WTC11 (cell line): ENCODE measurements around the gene AKIRIN1. TPM values are rescaled to one million over a fixed set of nuclear protein-coding genes. Genes with fewer than 3 reads are reported as not detected.

Experiments used
- ATAC-seq: fragments of 200-7000 bp; cut with Tn5 transposase; 2 replicates; pipeline ENCODE4 v1.10.0; 2021; ENCODE audit warnings: mild to moderate bottlenecking, moderate library complexity
- CTCF ChIA-PET: fragments of 300-600 bp; sonication (Branson Sonifier 250); formaldehyde crosslinking; loops from one replicate; lab custom pipeline; 2021; ENCODE audit warnings: antibody characterized with exemption; lab: Charles Lee
- POLR2A ChIA-PET: fragments of 350-600 bp; sonication (Branson Sonifier 250); formaldehyde crosslinking; loops from one replicate; lab custom pipeline; 2021; ENCODE audit warnings: antibody characterized with exemption; lab: Charles Lee
- DNase-seq: peaks from one replicate; pipeline ENCODE4 v3.0.0; 2021; ENCODE audit warnings: low spot score
- H3K27ac Mint-ChIP-seq: 2 replicates; pipeline ENCODE4 v1.8.0; 2021; ENCODE audit warnings: mixed read lengths
- H3K27me3 Mint-ChIP-seq: 2 replicates; pipeline ENCODE4 v1.8.0; 2021; ENCODE audit warnings: low read depth, mild to moderate bottlenecking, moderate library complexity, mixed read lengths
- H3K36me3 Mint-ChIP-seq: 2 replicates; pipeline ENCODE4 v1.8.0; 2021; ENCODE audit warnings: mixed read lengths
- H3K4me1 Mint-ChIP-seq: 2 replicates; pipeline ENCODE4 v1.8.0; 2022; ENCODE audit warnings: mixed read lengths
- H3K4me3 Mint-ChIP-seq: 2 replicates; pipeline ENCODE4 v1.8.0; 2021; ENCODE audit warnings: mild to moderate bottlenecking, moderate library complexity, mixed read lengths
- H3K9me3 Mint-ChIP-seq: 2 replicates; pipeline ENCODE4 v1.8.0; 2021; ENCODE audit warnings: mixed read lengths
- AFF4 ChIP-seq: sonication (generic); formaldehyde crosslinking; IDR thresholded peaks from 2 replicates; pipeline ENCODE4 v1.8.1; 2023; ENCODE audit warnings: mild to moderate bottlenecking, missing genetic modification reagents, borderline replicate concordance
- ARID4B ChIP-seq: sonication (generic); formaldehyde crosslinking; IDR thresholded peaks from 2 replicates; pipeline ENCODE4 v1.8.0; 2023; ENCODE audit warnings: missing genetic modification reagents, mild to moderate bottlenecking, borderline replicate concordance
- ETV6 ChIP-seq: sonication (generic); formaldehyde crosslinking; IDR thresholded peaks from 2 replicates; pipeline ENCODE4 v1.8.1; 2022; ENCODE audit warnings: mild to moderate bottlenecking, missing genetic modification reagents
- FOXP1 ChIP-seq: sonication (generic); formaldehyde crosslinking; IDR thresholded peaks from 2 replicates; pipeline ENCODE4 v1.8.0; 2022; ENCODE audit warnings: missing genetic modification reagents, mild to moderate bottlenecking, moderate library complexity, borderline replicate concordance
- FOXP4 ChIP-seq: sonication (generic); formaldehyde crosslinking; IDR thresholded peaks from 2 replicates; pipeline ENCODE4 v1.8.0; 2022; ENCODE audit warnings: mild to moderate bottlenecking, missing genetic modification reagents
- GTF2I ChIP-seq: fragments of 250-450 bp; sonication (Bioruptor Pico); conservative IDR thresholded peaks from 2 replicates; pipeline ENCODE4 v1.4.0; 2021; ENCODE audit warnings: mild to moderate bottlenecking
- MAX ChIP-seq: sonication (generic); formaldehyde crosslinking; IDR thresholded peaks from 2 replicates; pipeline ENCODE4 v1.8.0; 2022; ENCODE audit warnings: mild to moderate bottlenecking, missing genetic modification reagents
- SMAD3 ChIP-seq: sonication (generic); formaldehyde crosslinking; IDR thresholded peaks from 2 replicates; pipeline ENCODE4 v1.8.0; 2022; ENCODE audit warnings: missing genetic modification reagents, mild to moderate bottlenecking, borderline replicate concordance
- SP1 ChIP-seq: sonication (generic); formaldehyde crosslinking; conservative IDR thresholded peaks from 2 replicates; pipeline ENCODE4 v1.8.1; 2022; ENCODE audit warnings: missing genetic modification reagents
- TEAD4 ChIP-seq: sonication (generic); formaldehyde crosslinking; IDR thresholded peaks from 2 replicates; pipeline ENCODE4 v1.8.0; 2022; ENCODE audit warnings: mild to moderate bottlenecking, missing genetic modification reagents
- ZMAT4 ChIP-seq: fragments of 250-450 bp; sonication (Bioruptor Pico); IDR thresholded peaks from 2 replicates; pipeline ENCODE4 v1.9.0; 2021; ENCODE audit warnings: mild to moderate bottlenecking
- ZNF219 ChIP-seq: sonication (generic); formaldehyde crosslinking; IDR thresholded peaks from 2 replicates; pipeline ENCODE4 v1.8.0; 2023; ENCODE audit warnings: missing genetic modification reagents, mild to moderate bottlenecking, borderline replicate concordance
- ZNF232 ChIP-seq: sonication (generic); formaldehyde crosslinking; IDR thresholded peaks from 2 replicates; pipeline ENCODE4 v1.8.0; 2022; ENCODE audit warnings: mild to moderate bottlenecking, missing genetic modification reagents
- ZNF263 ChIP-seq: sonication (generic); formaldehyde crosslinking; IDR thresholded peaks from 2 replicates; pipeline ENCODE4 v1.8.1; 2022; ENCODE audit warnings: low read depth, mild to moderate bottlenecking, moderate library complexity, missing genetic modification reagents
- total RNA-seq: library from RNA; stranded (reverse); gene quantifications from 3 replicates; pipeline ENCODE4 v1.2.3, GENCODE V29; 2021

Gene AKIRIN1
- total RNA-seq, 1 experiment from 2014 or later: 183 TPM

- no peak overlapping the region for H3K4me3 Mint-ChIP-seq
- CTCF ChIA-PET: interaction anchor here (0.9 kb wide), 1 partner anchor 34 kb away, joined by 3 read pairs; no protein-coding TSS in a partner anchor
Measured at GRCh38 chr1:39046613-39047210, 55.6 kb downstream of the AKIRIN1 start.

GRCh38 chr1:39047374-39048229, 56.5 kb downstream of the AKIRIN1 start:
- ATAC-seq: no peak
- ChIA-PET CTCF (interaction anchor here (0.9 kb wide), 1 partner anchor 33 kb away, joined by 3 read pairs; no protein-coding TSS in a partner anchor), POLR2A (no interaction called here)
- no peaks in the 10 kb centered on the region for H3K27me3 Mint-ChIP-seq
- no peak for DNase-seq
- TF ChIP-seq MAX (CRISPR knock-in tag) (no peak), FOXP4 (no peak), ARID4B (CRISPR knock-in tag) (no peak), TEAD4 (no peak)
- H3K4me1 Mint-ChIP-seq: peaks cover 18% of the 10 kb centered on the region
- peaks cover 10% of the 10 kb centered on the region; the same call in 1 of the 2 replicates for H3K36me3 Mint-ChIP-seq
- no peaks in the 10 kb centered on the region for H3K9me3 Mint-ChIP-seq
- no peak overlapping the region for H3K4me3 Mint-ChIP-seq
- H3K27ac Mint-ChIP-seq: no peak overlapping the region; the same call in 1 of the 2 replicates

More at GRCh38 chr1:39046613-39047210, 55.6 kb downstream of the AKIRIN1 start:
- DNase-seq (no peak), ATAC-seq (no peak)
- Mint-ChIP-seq H3K27me3 (no peaks in the 10 kb centered on the region), H3K36me3 (peaks cover 13% of the 10 kb centered on the region; the same call in 1 of the 2 replicates), H3K27ac (no peak overlapping the region; the same call in 1 of the 2 replicates), H3K4me1 (peaks cover 12% of the 10 kb centered on the region), H3K9me3 (no peaks in the 10 kb centered on the region)
- POLR2A ChIA-PET: interaction anchor here (0.7 kb wide), 1 partner anchor 1175 kb away, joined by 3 read pairs; no protein-coding TSS in a partner anchor
- no peak for TF ChIP-seq AFF4 (CRISPR knock-in tag)
- TF ChIP-seq ZNF263 (CRISPR knock-in tag): no peak
- TF ChIP-seq ETV6 (CRISPR knock-in tag): no peak
- no peak for TF ChIP-seq TEAD4
- TF ChIP-seq SMAD3 (CRISPR knock-in tag): no peak
- no peak for TF ChIP-seq GTF2I
- TF ChIP-seq ZNF232 (CRISPR knock-in tag): no peak
- TF ChIP-seq ZNF219 (CRISPR knock-in tag): no peak
- TF ChIP-seq SP1: no peak
- TF ChIP-seq FOXP1 (CRISPR knock-in tag): no peak
- no peak for TF ChIP-seq ZMAT4 (CRISPR knock-in tag)
